HG03064 (cell line): ENCODE measurements around the gene DDX51.

ENCODE experiments used
- ATAC-seq: cut with Tn5 transposase; IDR thresholded peaks from one replicate; pipeline ENCODE4 v1.9.1; 2021; ENCODE audit warnings: low read depth; ENCODE audit not compliant: unreplicated experiment

DDX51 gene

DNA sequence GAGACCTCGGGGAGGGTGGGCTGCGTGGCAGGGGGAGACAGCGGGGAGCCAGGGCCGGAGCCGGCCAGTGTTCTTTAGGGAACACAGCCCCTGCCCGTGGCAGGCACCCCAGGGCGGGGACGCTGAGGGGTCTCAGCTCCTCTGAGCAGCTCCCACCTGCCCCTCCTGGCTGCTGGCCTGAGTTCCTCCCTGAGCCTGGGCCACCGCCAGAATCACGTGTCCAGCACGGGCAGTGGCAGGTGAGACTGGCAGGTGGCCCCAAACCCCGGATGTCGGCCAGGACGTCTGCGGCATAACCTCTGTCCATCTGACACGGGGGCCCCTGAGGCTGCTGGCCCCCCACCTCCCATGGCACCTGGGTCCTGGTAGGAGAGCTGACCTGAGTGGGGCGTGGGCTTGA, 25.3 kb upstream of the DDX51 start:
- no peak for ATAC-seq

DNA sequence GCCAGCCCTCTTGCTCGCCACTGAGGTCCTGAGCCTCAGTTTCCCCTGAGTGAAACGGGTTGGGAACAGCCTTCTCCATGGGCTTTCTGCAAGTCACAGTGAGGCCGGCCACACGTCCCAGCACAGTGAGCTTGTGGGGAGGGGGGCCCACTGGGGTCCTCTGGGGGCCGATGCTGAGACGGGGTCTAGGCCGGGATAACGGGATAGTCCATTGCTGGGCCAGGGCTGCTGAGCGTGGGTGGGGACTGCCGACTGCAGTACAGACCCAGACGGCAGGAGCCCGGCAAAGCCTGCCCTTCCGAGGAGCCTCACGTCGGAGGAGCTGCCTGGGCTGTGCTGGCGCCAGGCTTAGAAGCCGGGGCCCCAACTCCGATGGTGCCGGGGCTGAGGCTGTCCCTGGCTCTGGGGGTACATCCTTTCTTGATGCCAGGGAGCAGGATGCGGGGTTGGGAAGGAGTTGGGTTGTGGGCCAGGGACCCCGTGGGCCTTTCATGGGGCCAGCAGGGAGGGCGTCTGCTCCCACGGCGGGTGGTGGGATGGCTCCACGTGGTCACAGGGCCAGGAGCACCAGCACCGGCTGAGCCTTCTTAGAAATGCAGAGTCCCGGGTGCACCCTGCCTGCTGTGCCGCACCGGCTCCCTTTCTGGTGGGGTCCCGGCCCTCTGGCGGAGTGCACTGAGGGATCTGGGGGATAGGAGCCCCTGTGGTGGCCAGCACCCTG, 24.4 kb upstream of the DDX51 start:
- no peak for ATAC-seq

DNA sequence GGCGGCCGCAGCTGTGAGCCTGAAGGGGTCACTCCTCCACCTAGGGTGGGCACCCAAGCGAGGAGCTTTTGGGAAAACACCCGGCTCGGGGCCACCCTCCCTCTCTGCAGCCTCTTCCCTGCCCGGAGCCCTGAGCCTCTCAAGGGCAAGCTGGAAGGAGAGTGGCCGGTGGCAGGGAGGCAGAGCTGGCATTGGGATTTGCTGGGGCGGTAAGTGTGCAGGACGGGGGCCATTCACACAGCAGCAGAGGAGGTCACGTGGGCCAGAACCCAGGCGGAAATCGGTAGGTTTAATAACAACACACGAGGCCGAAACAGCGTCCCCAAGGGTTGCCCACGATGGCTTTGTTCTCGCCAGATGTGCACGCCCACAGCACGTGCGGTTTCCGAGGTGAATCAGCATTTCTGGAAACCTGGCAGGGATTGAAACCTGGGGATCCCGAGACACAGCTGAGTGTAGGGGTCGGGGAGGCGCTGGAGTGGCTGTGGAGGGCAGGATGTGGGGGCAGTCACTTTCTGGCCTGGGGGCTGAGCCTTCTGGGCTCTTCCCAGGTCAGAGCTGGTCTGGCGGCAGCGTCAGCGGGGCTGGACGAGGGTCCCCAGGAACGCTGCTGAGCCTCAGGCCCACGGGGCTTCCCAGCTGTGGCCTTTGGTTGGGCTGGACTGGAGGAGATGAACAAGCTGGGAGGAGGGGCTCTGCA, 23.6 kb upstream of the DDX51 start:
- ATAC-seq, result no peak

- ATAC-seq, result no peak
Observed at GRCh38 chr12:132166801-132167591, 22.9 kb upstream of the DDX51 start.

GRCh38 chr12:132166093-132166492, 22.0 kb upstream of the DDX51 start:
- no peak for ATAC-seq

DNA sequence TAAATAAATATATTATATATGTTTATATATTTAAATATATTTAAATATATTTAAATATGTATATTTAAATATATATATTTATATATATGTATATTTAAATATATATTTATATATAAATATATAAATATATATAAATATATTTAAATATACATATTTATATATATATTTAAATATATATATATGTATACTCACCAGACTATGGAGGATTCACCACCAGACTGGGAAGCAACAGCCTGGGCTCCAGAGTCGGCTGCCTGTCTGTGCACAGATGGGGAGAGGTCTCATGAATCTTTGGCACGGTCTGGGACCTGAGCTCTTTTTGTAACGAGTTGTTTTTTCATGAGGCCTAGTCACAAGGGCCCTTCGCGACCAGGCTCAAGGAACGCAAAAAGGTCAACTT, 21.5 kb upstream of the DDX51 start:
- no peak for ATAC-seq

DNA sequence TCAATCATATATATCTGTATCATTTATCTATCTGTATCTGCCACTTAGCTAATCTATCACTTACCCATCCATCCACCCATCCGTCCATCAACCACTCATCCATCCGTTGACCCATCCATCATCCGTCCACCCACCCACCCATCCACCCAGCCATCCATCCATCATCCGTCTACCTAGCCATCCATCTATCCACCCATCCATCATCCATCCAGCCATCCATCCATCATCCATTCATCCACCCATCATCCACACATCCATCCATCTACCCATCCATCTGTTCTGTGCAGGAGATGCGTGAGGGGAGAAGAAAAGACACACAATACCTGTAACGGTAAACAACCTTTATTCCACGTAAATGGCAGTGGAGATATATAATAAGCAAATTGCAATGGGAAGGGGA, 20.3 kb upstream of the DDX51 start:
- no peak for ATAC-seq

DNA sequence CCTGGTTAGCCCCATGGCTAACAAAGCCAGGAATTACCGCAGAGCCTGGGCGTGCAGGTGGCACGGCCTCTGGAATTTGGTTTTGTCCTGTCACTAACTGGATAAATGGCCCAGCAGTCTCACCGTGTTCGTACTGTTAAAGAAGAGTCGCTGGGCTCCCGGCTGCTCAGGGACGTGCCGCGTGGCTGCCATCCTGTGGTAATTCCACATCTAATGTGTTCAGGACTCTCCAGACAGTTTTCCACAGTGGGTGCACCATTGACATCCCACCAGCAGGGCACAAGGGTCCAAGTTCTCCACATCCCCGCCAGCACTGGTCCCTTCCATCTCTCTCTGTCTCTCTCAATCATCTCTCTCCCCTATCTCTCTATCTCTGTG, 19.8 kb upstream of the DDX51 start:
- ATAC-seq, result no peak

- no peak for ATAC-seq
Observed at GRCh38 chr12:132163041-132163910, 19.2 kb upstream of the DDX51 start.

- no peak for ATAC-seq
Observed at GRCh38 chr12:132162508-132163031, 18.5 kb upstream of the DDX51 start.

DNA sequence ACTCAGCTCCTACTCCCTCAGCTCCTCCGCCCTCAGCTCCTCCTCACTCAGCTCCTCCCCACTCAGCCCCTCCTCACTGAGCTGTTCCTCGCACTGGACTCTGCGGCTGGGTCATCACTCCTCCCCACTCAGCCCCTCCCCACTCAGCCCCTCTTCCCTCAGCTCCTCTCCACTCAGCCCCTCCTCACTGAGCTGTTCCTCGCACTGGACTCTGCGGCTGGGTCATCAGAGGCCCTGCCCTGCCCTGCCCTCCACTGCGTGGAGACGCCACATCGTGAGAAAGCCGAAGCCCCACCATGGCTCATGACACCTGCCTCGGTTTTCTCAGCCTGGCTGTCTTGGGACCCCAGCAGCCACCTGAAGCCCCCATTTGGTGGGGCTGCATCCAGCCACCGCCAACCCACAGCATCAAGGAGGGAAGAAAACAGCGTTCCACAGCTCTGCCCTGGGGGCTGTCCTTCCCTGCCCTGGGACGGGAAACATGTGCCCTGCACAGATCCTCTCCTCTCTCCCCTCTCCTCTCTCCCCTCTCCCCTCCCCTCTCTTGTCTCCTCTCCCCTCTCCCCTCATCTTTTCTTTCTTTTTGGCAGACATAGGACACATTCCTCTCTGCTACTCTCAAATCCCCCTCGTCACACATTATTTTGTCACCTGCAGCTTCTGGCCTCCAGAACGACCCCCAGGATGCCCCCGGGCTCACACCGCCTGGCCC, 17.8 kb upstream of the DDX51 start:
- no peak for ATAC-seq

- ATAC-seq, result no peak
Observed at GRCh38 chr12:132161036-132161781, 17.1 kb upstream of the DDX51 start.

DNA sequence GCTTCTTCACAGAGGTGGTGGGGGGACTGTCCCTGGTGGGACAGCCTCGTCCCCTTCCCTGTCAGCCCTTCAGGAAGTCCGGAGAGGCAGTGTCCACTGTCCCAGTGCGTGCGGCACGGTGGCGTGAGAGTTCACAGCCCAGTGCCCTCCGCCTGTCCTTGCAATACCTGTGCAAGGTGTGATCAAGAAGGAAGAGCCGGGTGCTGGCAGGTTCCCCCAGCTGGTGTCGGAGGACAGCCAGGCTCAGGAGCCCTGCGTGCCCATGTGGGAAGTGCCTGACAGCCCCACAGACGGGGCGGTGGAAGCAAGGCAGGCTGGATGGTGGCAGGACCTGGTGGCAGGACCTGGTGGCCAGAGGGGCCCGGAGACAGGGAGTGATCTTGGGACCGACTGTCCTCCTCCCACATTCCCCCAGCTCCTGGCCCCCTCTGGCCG, 16.5 kb upstream of the DDX51 start:
- no peak for ATAC-seq

DNA sequence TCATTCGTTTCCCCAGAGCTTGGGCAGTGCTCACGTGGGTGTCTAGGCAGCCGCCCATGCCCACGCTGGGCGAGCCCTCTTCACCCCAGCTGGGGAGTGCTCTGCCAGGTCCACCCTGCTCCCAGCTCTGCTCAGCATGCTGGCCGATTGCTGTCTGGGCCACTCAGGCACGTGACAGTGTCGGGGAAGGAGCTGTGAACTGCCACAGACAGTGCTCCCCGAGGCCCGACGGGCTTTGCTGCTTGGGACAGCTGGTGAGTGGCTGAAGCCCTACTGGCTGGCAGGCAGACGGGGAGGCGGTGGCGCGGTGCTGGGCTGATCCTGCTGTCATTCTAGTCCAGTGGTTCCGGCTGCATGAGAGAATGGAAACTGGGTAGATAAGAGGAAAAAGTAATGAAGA, 15.9 kb upstream of the DDX51 start:
- no peak for ATAC-seq

- ATAC-seq, result no peak
Observed at GRCh38 chr12:132159555-132160003, 15.5 kb upstream of the DDX51 start.

DNA sequence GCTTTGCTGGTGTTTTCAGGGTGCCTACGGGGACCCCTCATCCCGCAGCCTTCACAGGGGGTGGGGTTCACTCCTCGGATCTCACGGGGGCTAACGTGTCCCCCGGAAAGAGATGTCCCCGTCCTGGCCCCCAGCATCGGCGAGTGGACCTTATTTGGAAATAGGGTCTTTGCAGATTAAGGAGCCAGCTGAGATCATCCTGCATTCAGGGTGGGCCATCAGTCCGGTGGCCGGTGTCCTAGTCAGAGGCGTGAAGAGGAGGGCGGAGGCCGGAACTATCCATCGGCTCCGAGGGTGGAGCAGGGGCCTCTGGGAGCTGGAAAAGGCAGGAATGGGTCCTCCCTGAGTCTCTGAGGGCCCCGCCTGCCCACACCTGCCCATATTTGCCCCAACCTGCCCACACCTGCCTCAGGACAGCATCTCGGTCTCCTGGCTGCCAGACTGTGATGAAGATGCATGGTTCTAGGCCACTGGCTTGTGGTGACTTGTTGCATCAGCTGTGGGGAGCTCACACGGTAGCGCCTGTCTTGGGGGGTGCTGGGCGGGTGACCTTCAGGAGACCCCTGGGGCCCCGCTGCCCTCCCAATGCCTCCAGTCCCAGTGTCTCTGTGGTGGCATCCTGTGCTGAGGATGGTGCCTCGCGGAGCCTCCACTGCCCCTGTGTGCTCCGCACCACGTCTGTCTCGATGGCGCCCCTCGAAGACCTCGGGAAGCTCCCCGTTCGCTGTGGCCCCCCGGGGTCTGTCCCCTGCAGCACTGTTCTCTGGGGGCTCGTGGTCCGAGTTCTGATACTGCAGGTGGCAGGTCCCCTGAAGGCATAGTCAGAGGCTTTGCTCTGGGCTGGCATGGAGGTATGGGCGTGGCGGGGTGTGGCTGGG, 14.8 kb upstream of the DDX51 start:
- no peak for ATAC-seq

DNA sequence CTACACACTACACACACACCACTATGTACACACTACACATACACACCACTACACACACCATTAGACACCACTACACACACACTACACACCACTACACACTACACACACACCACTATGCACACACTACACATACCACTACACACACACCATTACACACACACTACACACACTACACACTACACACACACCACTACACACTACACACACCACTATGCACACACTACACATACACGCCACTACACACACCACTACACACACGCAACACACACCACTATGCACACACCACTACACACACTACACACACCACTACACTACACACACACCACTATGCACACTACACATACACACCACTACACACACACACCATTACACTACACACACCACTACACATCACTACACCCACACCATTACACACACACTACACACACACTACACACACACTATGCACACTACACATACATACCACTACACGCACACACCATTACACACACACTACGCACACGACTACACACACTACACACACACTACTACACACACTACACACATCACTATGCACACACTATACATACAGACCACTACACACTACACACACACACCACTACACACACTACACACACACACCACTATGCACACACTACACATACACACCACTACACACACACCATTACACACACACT, 13.8 kb upstream of the DDX51 start:
- no peak for ATAC-seq
